ENCODE measurements around the gene SEC31A. TPM values are rescaled to one million over a fixed set of nuclear protein-coding genes. Genes with fewer than 3 reads are reported as not detected.
"Not testable (repeated sequence)": the region's sequence is repeated elsewhere in the genome, so short reads cannot be mapped to it uniquely, and the experiment has no call there.

Gene SEC31A
- total and polyA plus RNA-seq, 9 donors: 142 to 388 (median 287) TPM

DNA sequence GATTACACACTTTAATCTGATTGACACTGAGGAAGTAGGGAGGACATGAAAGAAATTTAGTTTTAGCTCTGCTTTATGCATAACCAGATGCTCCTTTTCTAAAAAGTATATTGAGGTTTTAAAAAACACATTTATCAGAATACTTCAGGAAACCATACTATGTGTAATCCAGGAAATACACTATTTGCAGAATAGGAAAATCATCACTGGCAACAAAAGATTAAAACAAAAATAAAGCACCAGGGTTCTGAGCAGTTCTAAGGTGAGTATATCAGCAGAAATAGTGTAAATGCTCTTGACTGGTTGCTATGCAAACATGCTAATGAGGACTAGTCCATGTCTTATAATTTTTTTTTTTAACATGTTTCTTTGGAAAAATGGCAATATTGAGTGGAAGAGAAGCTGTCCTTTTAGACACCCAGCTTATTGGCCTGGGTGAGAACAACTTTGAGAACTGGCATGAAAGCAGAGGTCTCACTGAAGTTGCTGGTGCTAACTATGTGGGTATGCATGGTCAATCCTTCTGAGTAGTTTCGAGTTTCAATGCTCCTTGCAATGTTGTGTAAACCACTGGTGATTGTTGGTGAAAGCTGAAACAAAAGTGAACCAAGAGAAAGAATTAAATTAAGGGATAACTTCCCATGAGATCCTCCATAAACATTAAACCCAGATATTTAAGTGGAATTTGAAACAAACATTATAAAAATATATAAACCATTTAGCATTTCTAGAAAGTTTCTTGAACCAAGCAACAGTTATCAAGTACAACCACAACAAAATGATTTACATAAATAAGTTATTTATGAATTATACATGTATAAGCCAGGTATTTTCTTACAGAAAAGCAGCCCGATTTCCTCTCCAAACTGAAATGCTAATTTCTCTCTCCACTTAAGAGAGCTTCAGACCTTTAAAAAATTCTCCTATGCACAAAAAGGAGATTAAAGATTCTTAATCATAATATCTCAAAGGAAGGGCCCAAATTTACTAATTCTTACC is 72.0 kb downstream of the SEC31A start:
- Histone ChIP-seq H3K36me3 (no peaks in the 10 kb centered on the region), H3K27me3 (no peaks in the 10 kb centered on the region), H3K27ac (no peak overlapping the region), H3K4me1 (ENCODE audit: insufficient read depth) (peaks cover 2% of the 10 kb centered on the region), H3K9me3 (no peaks in the 10 kb centered on the region), H3K4me3 (no peak overlapping the region)
- 70 to 79% (median 72%) methylated on average over 2 of the region's 2 CpGs for WGBS, 3 donors
- intact Hi-C loops (cut with DNase I): no loop called here
- DNase-seq: no peak
- TF ChIP-seq, protein P1, sequence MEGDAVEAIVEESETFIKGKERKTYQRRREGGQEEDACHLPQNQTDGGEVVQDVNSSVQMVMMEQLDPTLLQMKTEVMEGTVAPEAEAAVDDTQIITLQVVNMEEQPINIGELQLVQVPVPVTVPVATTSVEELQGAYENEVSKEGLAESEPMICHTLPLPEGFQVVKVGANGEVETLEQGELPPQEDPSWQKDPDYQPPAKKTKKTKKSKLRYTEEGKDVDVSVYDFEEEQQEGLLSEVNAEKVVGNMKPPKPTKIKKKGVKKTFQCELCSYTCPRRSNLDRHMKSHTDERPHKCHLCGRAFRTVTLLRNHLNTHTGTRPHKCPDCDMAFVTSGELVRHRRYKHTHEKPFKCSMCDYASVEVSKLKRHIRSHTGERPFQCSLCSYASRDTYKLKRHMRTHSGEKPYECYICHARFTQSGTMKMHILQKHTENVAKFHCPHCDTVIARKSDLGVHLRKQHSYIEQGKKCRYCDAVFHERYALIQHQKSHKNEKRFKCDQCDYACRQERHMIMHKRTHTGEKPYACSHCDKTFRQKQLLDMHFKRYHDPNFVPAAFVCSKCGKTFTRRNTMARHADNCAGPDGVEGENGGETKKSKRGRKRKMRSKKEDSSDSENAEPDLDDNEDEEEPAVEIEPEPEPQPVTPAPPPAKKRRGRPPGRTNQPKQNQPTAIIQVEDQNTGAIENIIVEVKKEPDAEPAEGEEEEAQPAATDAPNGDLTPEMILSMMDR (IDR thresholded peaks at IDR 0.05): no peak
- TF ChIP-seq POLR2A (IDR thresholded peaks at IDR 0.05): no peak
- TF ChIP-seq EP300 (IDR thresholded peaks at IDR 0.05): no peak

DNA sequence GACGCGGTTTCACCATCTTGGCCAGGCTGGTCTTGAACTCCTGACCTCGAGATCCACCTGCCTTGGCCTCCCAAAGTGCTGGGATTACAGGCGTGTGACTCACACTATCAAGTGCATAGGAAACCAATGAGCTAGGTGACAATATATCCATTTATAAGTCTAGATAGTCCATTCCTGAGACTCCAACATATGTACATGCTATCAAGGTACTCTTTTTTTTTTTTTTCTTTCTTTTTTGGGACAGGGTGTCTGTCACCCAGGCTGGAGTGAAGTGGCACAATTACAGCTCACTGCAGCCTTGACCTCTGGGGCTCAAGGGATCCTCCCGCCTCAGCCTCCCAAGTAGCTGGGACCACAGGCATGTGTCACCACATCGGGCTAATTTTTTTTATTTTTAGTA is 74.1 kb downstream of the SEC31A start:
- H3K4me3 ChIP-seq; H3K27ac ChIP-seq; intact Hi-C loops (cut with DNase I); H3K36me3 ChIP-seq; H3K27me3 ChIP-seq; H3K9me3 ChIP-seq; H3K4me1 ChIP-seq (ENCODE audit: insufficient read depth); DNase-seq: not testable (repeated sequence)
- 93 to 95% (median 94%) methylated on average over 6 of the region's 6 CpGs for WGBS, 3 donors

DNA sequence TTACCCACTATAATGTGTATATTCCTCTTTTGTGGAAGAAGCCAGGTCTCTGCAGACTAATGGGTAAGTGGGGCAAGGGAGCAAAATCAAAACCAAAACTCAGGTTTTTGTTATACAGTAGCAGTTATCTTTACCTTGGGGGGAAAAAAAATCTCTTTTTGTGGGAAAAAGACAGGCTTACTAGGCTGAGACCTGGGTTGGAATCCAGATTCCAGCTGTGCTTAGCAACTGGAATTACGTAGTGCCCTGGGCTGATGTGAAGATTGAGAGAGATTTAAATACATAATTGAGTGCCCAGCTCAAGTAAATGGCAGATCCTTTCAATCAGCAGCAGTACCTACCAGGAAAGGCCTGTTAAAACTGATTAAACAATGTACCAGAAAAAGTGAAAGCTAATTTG is 76.9 kb downstream of the SEC31A start:
- no peak for DNase-seq
- Histone ChIP-seq H3K27ac (no peak overlapping the region), H3K27me3 (no peaks in the 10 kb centered on the region), H3K36me3 (no peaks in the 10 kb centered on the region), H3K4me1 (ENCODE audit: insufficient read depth) (peaks cover 10% of the 10 kb centered on the region), H3K4me3 (no peak overlapping the region), H3K9me3 (no peaks in the 10 kb centered on the region)
- WGBS, 3 donors: 76 to 86% (median 86%) methylated on average over 1 of the region's 1 CpG
- intact Hi-C loops (cut with DNase I): no loop called here
- TF ChIP-seq POLR2A (IDR thresholded peaks at IDR 0.05) (no peak), EP300 (IDR thresholded peaks at IDR 0.05) (no peak)
- TF ChIP-seq, protein P1 (IDR thresholded peaks at IDR 0.05): no peak

DNA sequence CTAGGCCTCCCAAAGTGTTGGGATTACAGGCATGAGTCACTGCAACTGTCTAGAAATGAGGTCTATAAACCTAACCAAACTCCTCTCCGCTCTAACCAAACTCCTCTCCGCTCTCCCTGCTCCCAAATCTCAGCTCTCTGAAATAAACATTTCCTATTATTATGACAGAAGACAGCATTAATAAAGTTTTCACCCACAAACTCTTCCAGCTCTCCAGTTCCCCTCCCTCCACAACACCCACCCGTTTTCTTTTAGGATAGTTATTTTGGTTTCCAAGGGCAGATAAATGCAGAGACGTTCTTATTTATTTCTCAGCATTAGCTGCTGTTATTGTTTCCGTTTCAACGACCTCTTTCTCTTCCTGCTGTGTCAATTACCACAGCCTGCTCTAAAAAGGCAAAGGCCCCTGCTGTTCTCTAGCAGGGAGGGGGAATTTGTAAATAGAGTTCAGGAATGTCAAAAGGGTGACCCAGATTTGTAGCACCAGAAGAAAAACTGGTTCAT is 79.1 kb downstream of the SEC31A start:
- peak in 2 of 5 donors; percentile 36 to 57 for DNase-seq
- no peaks in the 10 kb centered on the region for H3K9me3 ChIP-seq
- intact Hi-C loops (cut with DNase I): no loop called here
- H3K4me3 ChIP-seq: no peak overlapping the region
- no peaks in the 10 kb centered on the region for H3K27me3 ChIP-seq
- 3 to 5% (median 3%) methylated on average over 6 of the region's 6 CpGs for WGBS, 3 donors
- H3K4me1 ChIP-seq (ENCODE audit: insufficient read depth): peaks cover 10% of the 10 kb centered on the region
- peak overlapping the region; percentile 50 to 55 for H3K27ac ChIP-seq
- TF ChIP-seq EP300 (IDR thresholded peaks at IDR 0.05) (no peak), POLR2A (IDR thresholded peaks at IDR 0.05) (no peak)
- TF ChIP-seq, protein P1 (IDR thresholded peaks at IDR 0.05): no peak
- no peaks in the 10 kb centered on the region for H3K36me3 ChIP-seq

DNA sequence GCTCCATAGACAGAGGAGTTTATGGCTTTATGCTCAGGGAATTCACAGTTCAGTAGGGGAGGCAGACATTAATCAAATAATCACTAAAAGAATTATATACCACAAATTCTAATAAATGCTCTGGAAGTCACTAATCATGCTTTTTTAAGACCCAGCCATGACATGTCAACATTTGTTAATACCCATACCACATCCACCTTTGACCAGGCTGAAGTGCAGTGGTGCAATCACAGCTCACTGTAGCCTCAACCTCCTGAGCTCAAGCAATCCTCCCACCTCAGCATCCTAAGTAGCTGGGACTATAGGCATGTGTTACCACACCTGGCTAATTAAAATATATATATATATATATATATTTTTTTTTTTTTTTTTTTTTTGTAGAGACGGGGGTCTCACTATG is 79.6 kb downstream of the SEC31A start:
- TF ChIP-seq, protein P1 (IDR thresholded peaks at IDR 0.05): no peak
- TF ChIP-seq POLR2A (IDR thresholded peaks at IDR 0.05) (no peak), EP300 (IDR thresholded peaks at IDR 0.05) (no peak)
- H3K4me3 ChIP-seq: no peak overlapping the region
- no peaks in the 10 kb centered on the region for H3K9me3 ChIP-seq
- no peaks in the 10 kb centered on the region for H3K36me3 ChIP-seq
- H3K4me1 ChIP-seq (ENCODE audit: insufficient read depth): peaks cover 10% of the 10 kb centered on the region
- 6 to 7% methylated on average over 1 of the region's 1 CpG; no CpG with 5 or more reads in 1 of the 3 donors for WGBS, 3 donors
- peak overlapping the region in 1 of 2 donors; percentile 55 for H3K27ac ChIP-seq
- H3K27me3 ChIP-seq: no peaks in the 10 kb centered on the region
- intact Hi-C loops (cut with DNase I): no loop called here
- no peak for DNase-seq
